ENCODE data around the gene HTRA1. TPM values are rescaled to one million over a fixed set of nuclear protein-coding genes. Genes with fewer than 3 reads are reported as not detected.
A peak's percentile ranks its signal among the peaks of the same experiment; 100 is the strongest.

The HTRA1 gene
- total and polyA plus RNA-seq, 2 donors from 2014 or later, result 86.0 to 345 TPM

GRCh38 chr10:122526892-122527291 lies 65.5 kb downstream of the HTRA1 start:
- Histone ChIP-seq H3K4me1 (ENCODE audit: control insufficient read depth in 2 of 3, insufficient read depth in 2 of 3, low read depth in 1 of 3, low read length in 3 of 3) (no peaks in the 10 kb centered on the region), H3K9ac (ENCODE audit: low read length in 3 of 3) (no peak overlapping the region), H3K36me3 (ENCODE audit: control insufficient read depth in 2 of 3, insufficient read depth in 3 of 3, low read length in 3 of 3) (no peaks in the 10 kb centered on the region), H3K9me3 (ENCODE audit: control insufficient read depth in 2 of 3, insufficient read depth in 1 of 3, low read length in 3 of 3) (no peaks in the 10 kb centered on the region), H3K27ac (ENCODE audit: low read depth in 2 of 2, low read length in 2 of 2) (no peak overlapping the region), H3K27me3 (ENCODE audit: control insufficient read depth, insufficient read depth, low read length) (no peaks in the 10 kb centered on the region), H3K4me3 (ENCODE audit: low read length in 3 of 3) (no peak overlapping the region)
- intact Hi-C loops (cut with DNase I), result no loop called here
- TF ChIP-seq, protein P1, sequence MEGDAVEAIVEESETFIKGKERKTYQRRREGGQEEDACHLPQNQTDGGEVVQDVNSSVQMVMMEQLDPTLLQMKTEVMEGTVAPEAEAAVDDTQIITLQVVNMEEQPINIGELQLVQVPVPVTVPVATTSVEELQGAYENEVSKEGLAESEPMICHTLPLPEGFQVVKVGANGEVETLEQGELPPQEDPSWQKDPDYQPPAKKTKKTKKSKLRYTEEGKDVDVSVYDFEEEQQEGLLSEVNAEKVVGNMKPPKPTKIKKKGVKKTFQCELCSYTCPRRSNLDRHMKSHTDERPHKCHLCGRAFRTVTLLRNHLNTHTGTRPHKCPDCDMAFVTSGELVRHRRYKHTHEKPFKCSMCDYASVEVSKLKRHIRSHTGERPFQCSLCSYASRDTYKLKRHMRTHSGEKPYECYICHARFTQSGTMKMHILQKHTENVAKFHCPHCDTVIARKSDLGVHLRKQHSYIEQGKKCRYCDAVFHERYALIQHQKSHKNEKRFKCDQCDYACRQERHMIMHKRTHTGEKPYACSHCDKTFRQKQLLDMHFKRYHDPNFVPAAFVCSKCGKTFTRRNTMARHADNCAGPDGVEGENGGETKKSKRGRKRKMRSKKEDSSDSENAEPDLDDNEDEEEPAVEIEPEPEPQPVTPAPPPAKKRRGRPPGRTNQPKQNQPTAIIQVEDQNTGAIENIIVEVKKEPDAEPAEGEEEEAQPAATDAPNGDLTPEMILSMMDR (IDR thresholded peaks at IDR 0.05; ENCODE audit: borderline replicate concordance, extremely low read depth, insufficient read depth), result no peak
- DNase-seq, result peak in 1 of 5 donors; percentile 38
- FAIRE-seq, result no peak

- no peak overlapping the region for H3K4me3 ChIP-seq (ENCODE audit: low read length in 3 of 3)
- H3K9ac ChIP-seq (ENCODE audit: low read length in 3 of 3), result no peak overlapping the region
- FAIRE-seq (no peak), DNase-seq (peak in 2 of 5 donors; percentile 29 to 40)
- intact Hi-C loops (cut with DNase I), result no loop called here
- no peaks in the 10 kb centered on the region for H3K9me3 ChIP-seq (ENCODE audit: control insufficient read depth in 2 of 3, insufficient read depth in 1 of 3, low read length in 3 of 3)
- H3K27me3 ChIP-seq (ENCODE audit: control insufficient read depth, insufficient read depth, low read length), result no peaks in the 10 kb centered on the region
- no peak overlapping the region for H3K27ac ChIP-seq (ENCODE audit: low read depth in 2 of 2, low read length in 2 of 2)
- H3K36me3 ChIP-seq (ENCODE audit: control insufficient read depth in 2 of 3, insufficient read depth in 3 of 3, low read length in 3 of 3), result no peaks in the 10 kb centered on the region
- no peaks in the 10 kb centered on the region for H3K4me1 ChIP-seq (ENCODE audit: control insufficient read depth in 2 of 3, insufficient read depth in 2 of 3, low read depth in 1 of 3, low read length in 3 of 3)
- TF ChIP-seq, protein P1 (IDR thresholded peaks at IDR 0.05; ENCODE audit: borderline replicate concordance, extremely low read depth, insufficient read depth), result no peak
Measured at GRCh38 chr10:122530177-122530576, 68.8 kb downstream of the HTRA1 start.

DNA sequence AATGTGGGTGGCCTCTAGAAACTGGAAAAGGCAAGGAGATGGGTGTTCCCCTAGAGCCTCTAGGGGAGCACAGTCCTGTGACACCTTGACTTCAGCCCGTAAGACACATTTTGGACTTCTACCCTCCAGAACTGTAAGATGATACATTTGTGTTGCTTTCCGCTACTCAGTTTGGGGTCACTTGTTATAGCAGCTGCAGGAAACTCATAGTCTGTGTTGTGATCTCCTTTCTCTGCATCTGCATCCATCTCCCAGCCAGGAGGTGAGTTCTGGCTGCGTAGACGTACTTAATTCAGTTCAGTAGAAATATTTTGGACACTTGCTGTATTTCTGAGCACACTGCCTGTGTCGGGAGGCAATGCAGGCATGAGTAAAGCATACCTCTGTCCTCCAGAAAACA lies 69.9 kb downstream of the HTRA1 start:
- intact Hi-C loops (cut with DNase I), result no loop called here
- Histone ChIP-seq H3K27ac (ENCODE audit: low read depth in 2 of 2, low read length in 2 of 2) (no peak overlapping the region), H3K27me3 (ENCODE audit: control insufficient read depth, insufficient read depth, low read length) (no peaks in the 10 kb centered on the region), H3K4me3 (ENCODE audit: low read length in 3 of 3) (no peak overlapping the region), H3K36me3 (ENCODE audit: control insufficient read depth in 2 of 3, insufficient read depth in 3 of 3, low read length in 3 of 3) (no peaks in the 10 kb centered on the region), H3K9ac (ENCODE audit: low read length in 3 of 3) (no peak overlapping the region), H3K4me1 (ENCODE audit: control insufficient read depth in 2 of 3, insufficient read depth in 2 of 3, low read depth in 1 of 3, low read length in 3 of 3) (no peaks in the 10 kb centered on the region), H3K9me3 (ENCODE audit: control insufficient read depth in 2 of 3, insufficient read depth in 1 of 3, low read length in 3 of 3) (no peaks in the 10 kb centered on the region)
- TF ChIP-seq, protein P1 (IDR thresholded peaks at IDR 0.05; ENCODE audit: borderline replicate concordance, extremely low read depth, insufficient read depth), result no peak
- FAIRE-seq (no peak), DNase-seq (no peak)

DNA sequence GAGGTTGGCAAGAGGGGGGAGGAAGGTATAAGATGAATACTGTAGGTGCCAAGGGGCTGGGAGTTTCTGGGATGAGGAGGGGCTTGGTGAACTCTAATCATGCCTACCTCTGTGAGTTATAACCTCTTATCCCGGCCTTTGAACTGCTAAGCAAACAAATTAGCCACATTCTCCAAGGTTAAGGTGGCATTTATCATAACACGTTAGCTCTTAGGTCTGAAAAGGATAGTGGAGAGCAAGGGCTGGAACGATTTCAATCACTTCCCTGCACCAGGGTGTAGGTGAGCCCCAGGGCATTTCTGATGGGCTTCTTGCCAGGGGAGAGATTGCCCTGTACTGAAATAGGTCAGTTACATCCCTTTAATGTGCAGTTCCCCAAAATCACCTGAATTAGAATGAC lies 70.6 kb downstream of the HTRA1 start:
- Histone ChIP-seq H3K9me3 (ENCODE audit: control insufficient read depth in 2 of 3, insufficient read depth in 1 of 3, low read length in 3 of 3) (no peaks in the 10 kb centered on the region), H3K36me3 (ENCODE audit: control insufficient read depth in 2 of 3, insufficient read depth in 3 of 3, low read length in 3 of 3) (no peaks in the 10 kb centered on the region), H3K9ac (ENCODE audit: low read length in 3 of 3) (no peak overlapping the region), H3K4me3 (ENCODE audit: low read length in 3 of 3) (no peak overlapping the region), H3K27me3 (ENCODE audit: control insufficient read depth, insufficient read depth, low read length) (no peaks in the 10 kb centered on the region), H3K4me1 (ENCODE audit: control insufficient read depth in 2 of 3, insufficient read depth in 2 of 3, low read depth in 1 of 3, low read length in 3 of 3) (no peaks in the 10 kb centered on the region), H3K27ac (ENCODE audit: low read depth in 2 of 2, low read length in 2 of 2) (no peak overlapping the region)
- intact Hi-C loops (cut with DNase I), result no loop called here
- peak in 1 of 5 donors; percentile 27 for DNase-seq
- no peak for FAIRE-seq
- TF ChIP-seq, protein P1 (IDR thresholded peaks at IDR 0.05; ENCODE audit: borderline replicate concordance, extremely low read depth, insufficient read depth), result no peak

Measured in kidney (tissue), 14 donors.